Endothelial cell (in vitro differentiated cells): ENCODE data around the gene REXO5. TPM values are rescaled to one million over a fixed set of nuclear protein-coding genes. Genes with fewer than 3 reads are reported as not detected.
"Not testable (repeated sequence)": the region's sequence is repeated elsewhere in the genome, so short reads cannot be mapped to it uniquely, and the experiment has no call there.

Experiments used
- DNase-seq: peaks from one replicate; pipeline ENCODE4 v3.0.0; 2021; ENCODE audit warnings: low spot score
- H3K27ac Mint-ChIP-seq: one replicate; pipeline ENCODE4 v1.8.0; 2021; ENCODE audit warnings: mixed read lengths, inconsistent platforms; ENCODE audit not compliant: unreplicated experiment
- H3K27me3 Mint-ChIP-seq: one replicate; pipeline ENCODE4 v1.8.0; 2021; ENCODE audit warnings: mild to moderate bottlenecking, moderate library complexity, mixed read lengths, inconsistent platforms; ENCODE audit not compliant: unreplicated experiment
- H3K36me3 Mint-ChIP-seq: one replicate; pipeline ENCODE4 v1.8.0; 2021; ENCODE audit warnings: mild to moderate bottlenecking, low read depth, mixed read lengths, inconsistent platforms; ENCODE audit not compliant: unreplicated experiment
- H3K4me1 Mint-ChIP-seq: one replicate; pipeline ENCODE4 v1.8.0; 2021; ENCODE audit warnings: mild to moderate bottlenecking, mixed read lengths, inconsistent platforms; ENCODE audit not compliant: unreplicated experiment
- H3K4me3 Mint-ChIP-seq: one replicate; pipeline ENCODE4 v1.8.0; 2021; ENCODE audit warnings: mild to moderate bottlenecking, mixed read lengths, inconsistent platforms; ENCODE audit not compliant: unreplicated experiment
- H3K9me3 Mint-ChIP-seq: one replicate; pipeline ENCODE4 v1.8.0; 2021; ENCODE audit warnings: mixed read lengths, inconsistent platforms; ENCODE audit not compliant: unreplicated experiment
- total RNA-seq: library from RNA; stranded (reverse); fragmentation: NEBNext Ultra II Directional; extraction: Animal tissue kit (Norgen Biotek cat#: 25700); gene quantifications from one replicate; pipeline ENCODE4 v1.2.1, GENCODE V29; 2021; ENCODE audit not compliant: unreplicated experiment
- TF ChIP-seq, protein P1 (sequence below): fragments of 200-600 bp; sonication (generic); IDR thresholded peaks from one replicate; pipeline ENCODE4 v1.5.0; 2021; ENCODE audit warnings: antibody characterized with exemption; ENCODE audit not compliant: unreplicated experiment

The REXO5 gene
- total RNA-seq, 1 donor from 2014 or later: 2.4 TPM

DNA sequence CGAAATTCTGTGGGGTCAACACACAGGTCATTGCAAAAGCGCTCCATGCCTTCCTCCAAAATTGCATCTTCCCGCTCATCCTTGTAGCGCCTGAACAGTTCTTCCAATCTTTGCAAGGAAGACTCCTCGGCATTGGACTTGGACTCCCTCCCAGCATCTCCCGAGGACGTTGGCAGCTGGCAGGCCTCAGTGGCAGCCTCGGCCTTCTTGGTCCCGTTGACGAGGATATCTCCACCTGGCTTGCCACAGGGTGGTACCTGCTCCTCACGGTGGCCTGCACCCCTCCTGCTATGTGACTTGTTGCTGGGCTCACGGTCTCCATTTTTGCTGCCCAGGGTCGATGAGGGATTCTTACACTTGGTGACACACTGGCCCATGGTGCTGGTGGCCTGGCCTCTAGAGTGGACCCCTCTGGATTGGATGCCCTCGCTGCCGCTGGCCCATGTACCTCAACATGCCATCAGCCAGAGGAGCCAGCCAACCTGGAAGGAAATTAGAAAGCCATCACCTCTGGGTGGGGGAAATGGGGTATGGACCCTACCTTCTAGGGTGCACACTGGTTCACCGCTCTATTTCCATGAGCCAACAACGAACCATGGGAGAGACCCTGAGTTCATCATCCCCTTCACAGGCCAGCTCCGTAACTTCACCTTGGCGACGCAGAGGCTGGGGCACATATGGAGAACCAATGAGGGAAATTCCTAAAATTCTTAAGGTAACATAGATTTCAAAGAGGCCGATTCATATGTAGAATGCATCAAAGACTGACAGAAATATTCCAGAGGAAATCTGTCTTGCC, 56.0 kb downstream of the REXO5 start:
- peaks cover 18% of the 10 kb centered on the region for H3K36me3 Mint-ChIP-seq
- no peaks in the 10 kb centered on the region for H3K27me3 Mint-ChIP-seq
- no peak overlapping the region for H3K4me3 Mint-ChIP-seq
- H3K9me3 Mint-ChIP-seq: no peaks in the 10 kb centered on the region
- no peak overlapping the region for H3K27ac Mint-ChIP-seq
- TF ChIP-seq, protein P1, sequence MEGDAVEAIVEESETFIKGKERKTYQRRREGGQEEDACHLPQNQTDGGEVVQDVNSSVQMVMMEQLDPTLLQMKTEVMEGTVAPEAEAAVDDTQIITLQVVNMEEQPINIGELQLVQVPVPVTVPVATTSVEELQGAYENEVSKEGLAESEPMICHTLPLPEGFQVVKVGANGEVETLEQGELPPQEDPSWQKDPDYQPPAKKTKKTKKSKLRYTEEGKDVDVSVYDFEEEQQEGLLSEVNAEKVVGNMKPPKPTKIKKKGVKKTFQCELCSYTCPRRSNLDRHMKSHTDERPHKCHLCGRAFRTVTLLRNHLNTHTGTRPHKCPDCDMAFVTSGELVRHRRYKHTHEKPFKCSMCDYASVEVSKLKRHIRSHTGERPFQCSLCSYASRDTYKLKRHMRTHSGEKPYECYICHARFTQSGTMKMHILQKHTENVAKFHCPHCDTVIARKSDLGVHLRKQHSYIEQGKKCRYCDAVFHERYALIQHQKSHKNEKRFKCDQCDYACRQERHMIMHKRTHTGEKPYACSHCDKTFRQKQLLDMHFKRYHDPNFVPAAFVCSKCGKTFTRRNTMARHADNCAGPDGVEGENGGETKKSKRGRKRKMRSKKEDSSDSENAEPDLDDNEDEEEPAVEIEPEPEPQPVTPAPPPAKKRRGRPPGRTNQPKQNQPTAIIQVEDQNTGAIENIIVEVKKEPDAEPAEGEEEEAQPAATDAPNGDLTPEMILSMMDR: no peak
- no peak for DNase-seq
- H3K4me1 Mint-ChIP-seq: peaks cover 36% of the 10 kb centered on the region

DNA sequence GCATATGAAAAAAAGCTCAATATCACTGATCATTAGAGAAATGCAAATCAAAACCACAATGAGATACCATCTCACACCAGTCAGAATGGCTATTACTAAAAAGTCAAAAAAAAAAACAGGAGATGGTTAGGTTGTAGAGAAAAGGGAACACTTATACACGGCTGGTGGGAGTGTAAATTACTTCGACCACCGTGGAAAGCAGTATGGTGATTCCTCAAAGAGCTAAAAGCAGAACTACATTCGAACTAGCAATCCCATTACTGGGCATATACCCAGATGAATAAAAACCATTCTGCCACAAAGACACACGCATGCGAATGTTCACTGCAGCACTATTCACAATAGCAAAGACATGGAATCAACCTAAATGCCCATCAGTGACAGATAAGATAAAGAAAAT, 58.0 kb downstream of the REXO5 start:
- H3K4me3 Mint-ChIP-seq, DNase-seq, H3K9me3 Mint-ChIP-seq, H3K27ac Mint-ChIP-seq, H3K27me3 Mint-ChIP-seq: not testable (repeated sequence)
- H3K36me3 Mint-ChIP-seq: peaks cover 22% of the 10 kb centered on the region
- peaks cover 43% of the 10 kb centered on the region for H3K4me1 Mint-ChIP-seq

DNA sequence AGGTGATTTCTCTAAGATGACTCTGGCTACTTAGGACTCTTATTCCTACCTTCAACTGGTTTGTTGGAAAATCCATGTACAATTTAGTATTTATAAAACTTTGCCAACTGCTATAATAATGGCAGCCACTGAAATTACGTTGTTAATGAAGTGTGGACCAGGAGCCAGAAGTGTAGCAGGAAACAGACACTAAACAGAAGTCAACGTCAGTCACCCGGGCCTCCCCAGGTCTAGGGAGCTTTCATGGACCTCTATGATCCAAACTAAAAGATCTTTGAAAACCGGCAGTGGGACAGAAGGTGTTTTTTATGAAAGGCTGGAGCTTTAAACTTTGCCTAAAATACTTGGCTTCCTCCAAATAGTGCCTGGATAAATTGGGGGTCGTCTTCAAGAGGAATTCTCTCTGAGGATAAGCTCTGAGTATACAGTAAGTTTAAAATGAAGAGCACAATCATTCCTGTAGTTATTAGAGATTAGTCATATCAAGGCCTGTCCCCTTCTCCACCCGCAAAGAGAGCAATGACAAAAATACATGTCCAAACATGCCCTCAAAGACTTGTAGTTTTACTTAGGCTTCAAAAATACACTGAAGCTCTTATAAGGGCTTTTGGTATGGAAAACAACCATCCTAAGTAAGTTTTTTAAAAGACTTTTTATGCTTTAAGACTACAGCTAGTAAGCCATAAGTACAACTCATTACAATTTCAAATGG, 59.2 kb downstream of the REXO5 start:
- TF ChIP-seq, protein P1: no peak
- Mint-ChIP-seq H3K27ac (peak overlapping the region; percentile 78), H3K4me3 (no peak overlapping the region), H3K36me3 (peaks cover 14% of the 10 kb centered on the region), H3K27me3 (peaks cover 3% of the 10 kb centered on the region), H3K4me1 (peaks cover 41% of the 10 kb centered on the region), H3K9me3 (no peaks in the 10 kb centered on the region)
- DNase-seq: no peak

DNA sequence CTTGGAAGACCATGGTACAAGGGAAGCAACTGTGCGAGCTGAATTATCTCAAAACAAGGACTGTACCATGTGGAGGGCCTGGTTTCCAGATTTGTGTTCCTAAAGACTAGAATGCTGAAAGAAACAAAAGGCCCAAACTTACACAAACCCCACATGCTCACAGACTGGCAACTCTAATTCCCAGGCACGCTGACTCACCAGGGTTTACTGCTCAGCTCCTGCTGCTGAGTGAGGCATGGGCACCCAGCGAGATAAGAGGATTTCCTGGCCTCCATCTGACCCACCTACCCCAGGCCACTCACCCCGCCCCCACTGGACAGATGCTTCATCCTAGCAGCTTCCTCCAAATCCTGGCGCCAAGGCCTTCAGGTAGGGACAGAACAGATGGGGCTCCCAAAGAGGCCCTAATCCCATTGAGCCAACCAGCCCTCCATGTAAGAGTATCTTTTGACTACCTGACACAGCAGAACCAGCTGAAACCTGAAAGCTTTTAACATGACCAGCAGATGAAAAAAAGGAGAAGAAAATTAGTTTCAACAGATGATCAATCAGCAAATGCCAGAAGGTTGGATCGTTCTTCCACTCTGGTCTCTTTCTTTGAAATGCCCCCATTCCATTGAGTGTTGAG, 59.9 kb downstream of the REXO5 start:
- H3K27ac Mint-ChIP-seq: peak overlapping the region; percentile 45
- no peaks in the 10 kb centered on the region for H3K9me3 Mint-ChIP-seq
- DNase-seq: no peak
- TF ChIP-seq, protein P1: no peak
- H3K4me1 Mint-ChIP-seq: peaks cover 43% of the 10 kb centered on the region
- H3K27me3 Mint-ChIP-seq: peaks cover 3% of the 10 kb centered on the region
- peaks cover 14% of the 10 kb centered on the region for H3K36me3 Mint-ChIP-seq
- no peak overlapping the region for H3K4me3 Mint-ChIP-seq

DNA sequence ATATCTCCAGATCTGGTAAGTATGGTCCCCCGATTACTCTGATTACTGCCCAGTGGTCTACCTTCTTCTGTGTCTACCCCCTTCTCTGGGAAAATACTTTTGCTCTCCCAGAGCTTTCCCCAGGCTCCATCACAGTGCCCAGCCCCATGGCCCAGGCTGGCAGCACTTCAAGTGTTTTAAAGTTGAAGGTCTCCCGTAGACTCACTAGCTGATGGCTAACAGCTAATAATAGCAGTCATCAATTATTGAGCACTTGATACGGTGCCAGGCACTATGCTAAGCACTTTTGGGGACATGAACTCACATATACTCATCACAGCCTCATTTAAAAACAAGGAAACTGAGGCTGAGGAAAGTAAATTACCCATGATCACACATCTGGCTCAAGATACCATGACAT, 60.5 kb downstream of the REXO5 start:
- Mint-ChIP-seq H3K27me3 (peaks cover 3% of the 10 kb centered on the region), H3K4me3 (no peak overlapping the region), H3K9me3 (no peaks in the 10 kb centered on the region), H3K27ac (no peak overlapping the region), H3K4me1 (peaks cover 46% of the 10 kb centered on the region), H3K36me3 (peaks cover 14% of the 10 kb centered on the region)
- DNase-seq: no peak
- TF ChIP-seq, protein P1: no peak
